GM19324 (cell line): Measurements from ENCODE around the gene NFYA.

Source experiments
- ATAC-seq: cut with Tn5 transposase; IDR thresholded peaks from one replicate; pipeline ENCODE4 v1.9.1; 2021; ENCODE audit warnings: mild to moderate bottlenecking, moderate library complexity; ENCODE audit not compliant: unreplicated experiment, low FRiP score

Gene NFYA

GRCh38 chr6:41045664-41046063, 27.1 kb upstream of the NFYA start:
- ATAC-seq: no peak

- ATAC-seq: no peak
Observed at GRCh38 chr6:41046084-41046483, 26.7 kb upstream of the NFYA start.

GRCh38 chr6:41047306-41047705, 25.5 kb upstream of the NFYA start:
- ATAC-seq: no peak

GRCh38 chr6:41047745-41048732, 24.7 kb upstream of the NFYA start:
- no peak for ATAC-seq

- no peak for ATAC-seq
Observed at GRCh38 chr6:41049521-41049920, 23.3 kb upstream of the NFYA start.

GRCh38 chr6:41049955-41050354, 22.8 kb upstream of the NFYA start:
- ATAC-seq: no peak

GRCh38 chr6:41050536-41050935, 22.2 kb upstream of the NFYA start:
- no peak for ATAC-seq

DNA sequence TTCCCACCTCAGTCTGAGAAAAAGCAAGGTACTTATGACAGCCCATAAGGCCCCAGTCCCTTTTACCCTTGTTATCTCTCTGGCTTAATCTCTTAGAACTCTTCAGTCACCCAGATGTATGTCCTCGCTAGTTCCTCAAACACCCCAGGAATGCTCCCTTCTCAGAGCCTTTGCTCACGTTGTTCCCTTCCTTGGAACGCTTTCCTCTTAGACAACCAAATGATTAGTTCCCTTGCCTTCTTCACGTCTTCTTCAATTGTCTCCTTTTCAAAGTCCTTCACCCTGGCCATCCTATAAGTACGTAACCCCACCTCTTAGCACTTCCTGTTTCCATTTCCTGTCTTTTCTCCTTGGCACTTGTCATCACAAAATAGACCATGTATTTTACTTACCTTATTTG, 20.9 kb upstream of the NFYA start:
- ATAC-seq: no peak

DNA sequence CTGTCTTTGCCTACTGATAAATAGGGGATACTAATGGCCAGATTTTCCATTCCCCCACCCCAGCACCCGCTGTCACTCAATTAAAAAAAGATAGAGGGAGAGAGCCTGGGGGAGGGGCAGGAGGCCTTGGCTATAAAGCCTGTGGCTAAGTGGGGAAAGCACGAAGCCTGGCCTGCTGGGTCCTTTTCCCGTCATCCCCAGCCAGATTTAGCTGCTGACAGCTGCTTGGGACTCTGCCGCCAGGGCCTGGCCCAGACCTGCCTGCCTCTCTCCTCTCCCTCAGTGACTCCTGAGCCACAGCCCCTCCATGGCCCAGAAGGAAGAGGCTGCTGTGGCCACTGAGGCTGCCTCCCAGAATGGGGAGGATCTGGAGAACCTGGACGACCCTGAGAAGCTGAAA, 19.7 kb upstream of the NFYA start, which contains the start of gene APOBEC2:
TSS of gene APOBEC2 (plus strand) at position 162 of the 400 bp plus-strand sequence. CDS start at position 308, 146 bp downstream.
- ATAC-seq: no peak

DNA sequence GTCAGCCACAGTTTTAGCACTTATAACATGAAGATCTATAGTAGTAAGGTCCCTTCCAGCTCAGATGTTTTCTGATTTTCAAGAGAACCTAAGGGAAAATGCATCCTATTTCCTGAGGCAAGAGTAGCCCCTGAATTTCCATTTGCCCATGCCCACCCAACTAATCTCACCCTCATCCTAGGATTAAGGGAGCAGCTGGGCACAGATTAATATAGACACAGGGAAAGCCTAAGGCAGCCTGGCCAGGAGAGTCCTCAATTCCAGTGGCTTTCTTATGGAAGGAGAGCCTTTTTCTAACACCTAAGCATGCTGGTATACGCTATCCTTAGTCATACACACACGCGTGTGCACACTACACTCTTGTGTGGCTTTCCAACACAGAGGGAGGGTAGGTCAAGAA, 18.3 kb upstream of the NFYA start:
- no peak for ATAC-seq

GRCh38 chr6:41055149-41055548, 17.6 kb upstream of the NFYA start:
- ATAC-seq: no peak

- ATAC-seq: no peak
Observed at GRCh38 chr6:41056768-41057490, 15.8 kb upstream of the NFYA start.

DNA sequence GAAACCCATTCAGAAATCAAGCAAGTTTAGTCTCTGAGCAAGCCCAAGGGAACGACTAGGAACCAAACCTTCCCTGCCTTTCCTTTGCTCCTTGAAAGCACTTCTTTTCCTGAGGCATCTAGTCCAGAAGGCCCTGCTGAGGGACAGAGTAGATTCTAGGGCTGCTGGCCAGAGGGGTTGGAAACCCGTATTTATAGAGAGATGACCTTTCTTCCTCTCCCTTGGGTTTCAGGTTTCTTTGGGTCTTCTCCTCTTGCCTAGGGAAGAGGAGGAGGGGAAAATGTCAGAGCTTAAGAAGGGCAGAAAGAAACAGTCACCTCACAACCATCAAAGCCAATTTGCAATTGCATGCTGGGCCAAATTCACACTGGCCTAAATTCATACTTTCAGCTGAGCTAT, 14.0 kb upstream of the NFYA start:
- ATAC-seq: no peak

- ATAC-seq: no peak
Observed at GRCh38 chr6:41059556-41059955, 13.2 kb upstream of the NFYA start.

DNA sequence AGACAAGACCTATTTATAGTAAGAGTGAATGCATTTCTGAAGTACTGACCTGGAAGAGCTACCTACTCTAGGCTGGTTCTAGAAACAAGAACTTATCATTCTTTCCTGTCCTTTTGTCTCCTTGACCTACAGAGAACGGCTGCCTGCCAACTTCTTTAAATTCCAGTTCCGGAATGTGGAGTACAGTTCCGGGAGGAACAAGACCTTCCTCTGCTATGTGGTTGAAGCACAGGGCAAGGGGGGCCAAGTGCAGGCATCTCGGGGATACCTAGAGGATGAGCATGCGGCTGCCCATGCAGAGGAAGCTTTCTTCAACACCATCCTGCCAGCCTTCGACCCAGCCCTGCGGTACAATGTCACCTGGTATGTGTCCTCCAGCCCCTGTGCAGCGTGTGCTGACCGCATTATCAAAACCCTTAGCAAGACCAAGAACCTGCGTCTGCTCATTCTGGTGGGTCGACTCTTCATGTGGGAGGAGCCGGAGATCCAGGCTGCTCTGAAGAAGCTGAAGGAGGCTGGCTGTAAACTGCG, 11.5 kb upstream of the NFYA start:
- ATAC-seq: no peak

- ATAC-seq: no peak
Observed at GRCh38 chr6:41062056-41062455, 10.7 kb upstream of the NFYA start.

DNA sequence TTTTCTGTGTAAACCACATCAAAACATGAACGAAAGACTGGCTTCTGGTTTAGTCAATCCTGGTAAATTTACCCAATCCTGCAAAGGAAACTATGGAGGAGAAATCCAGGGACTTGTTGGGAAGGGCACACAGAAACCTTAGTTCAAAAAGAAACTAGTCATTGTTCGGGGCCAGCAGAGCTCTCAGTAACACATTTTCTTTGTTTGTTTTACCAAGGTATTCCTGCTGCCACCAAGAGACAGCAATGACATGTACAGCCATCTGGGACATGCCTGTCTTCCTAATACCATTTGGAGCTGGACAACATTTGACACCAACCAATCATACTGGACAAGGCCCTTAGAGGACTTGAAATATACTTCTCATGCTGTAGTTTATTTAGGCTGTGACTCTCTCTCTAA, 8.9 kb upstream of the NFYA start:
- no peak for ATAC-seq

GRCh38 chr6:41064841-41065240, 7.9 kb upstream of the NFYA start:
- no peak for ATAC-seq

DNA sequence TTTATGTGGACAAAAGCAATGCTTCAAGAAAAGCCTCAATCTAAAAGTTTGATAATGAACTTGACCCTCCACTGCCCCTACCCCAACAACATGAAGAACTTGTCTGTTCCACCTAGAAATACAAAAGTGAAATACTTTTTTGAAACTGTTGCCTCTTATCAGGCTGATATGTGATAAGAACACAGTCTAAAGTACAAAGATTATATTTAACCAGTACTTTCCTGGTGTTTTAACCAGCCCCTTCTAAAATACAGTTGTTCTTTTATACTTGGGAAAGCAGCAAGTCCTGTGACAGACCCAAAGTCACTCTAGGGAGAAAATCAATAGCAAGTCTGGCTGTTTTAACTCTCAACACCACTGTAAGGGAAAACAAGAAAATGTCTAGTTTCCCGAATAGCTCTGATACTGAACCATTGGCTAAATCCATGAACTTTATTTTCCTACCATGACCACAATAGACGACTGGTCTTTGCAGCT, 7.2 kb upstream of the NFYA start:
- ATAC-seq: no peak

- ATAC-seq: no peak
Observed at GRCh38 chr6:41066867-41067304, 5.9 kb upstream of the NFYA start.

DNA sequence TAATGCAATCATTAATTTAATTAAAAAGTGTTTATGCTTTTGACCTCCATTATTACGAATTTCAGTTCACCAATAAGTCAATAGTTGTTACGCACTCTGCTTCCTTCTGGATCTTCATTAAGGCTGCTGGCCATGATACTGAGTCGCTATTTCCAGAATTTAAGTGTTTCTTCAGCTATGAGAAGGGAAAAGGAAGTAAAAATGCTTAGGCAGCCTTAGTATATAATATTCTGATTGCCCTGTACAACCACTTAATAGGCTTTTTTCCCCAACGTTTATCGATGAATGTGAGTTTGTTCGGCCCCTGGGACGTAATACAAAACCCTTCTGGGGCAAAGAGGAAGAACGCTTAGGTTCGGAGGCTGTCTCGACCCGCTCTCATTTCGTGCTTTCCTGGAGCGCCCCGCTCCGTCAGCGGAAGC, 1.3 kb upstream of the NFYA start:
- ATAC-seq: no peak
